HG03520 (cell line): Measurements from ENCODE around the gene SENP5.
"Not testable (repeated sequence)": the region's sequence is repeated elsewhere in the genome, so short reads cannot be mapped to it uniquely, and the experiment has no call there.

Source experiments
- ATAC-seq: cut with Tn5 transposase; IDR thresholded peaks from one replicate; pipeline ENCODE4 v1.9.1; 2021; ENCODE audit warnings: mild to moderate bottlenecking, moderate library complexity; ENCODE audit not compliant: unreplicated experiment

Gene SENP5

GRCh38 chr3:196942226-196942914 is 74.7 kb downstream of the SENP5 start, which contains the start of gene NCBP2:
Gene NCBP2, minus strand, starts transcription at chr3:196942528. Its CDS starts 25 bp downstream, at chr3:196942503.
- peak; percentile 93 for ATAC-seq

DNA sequence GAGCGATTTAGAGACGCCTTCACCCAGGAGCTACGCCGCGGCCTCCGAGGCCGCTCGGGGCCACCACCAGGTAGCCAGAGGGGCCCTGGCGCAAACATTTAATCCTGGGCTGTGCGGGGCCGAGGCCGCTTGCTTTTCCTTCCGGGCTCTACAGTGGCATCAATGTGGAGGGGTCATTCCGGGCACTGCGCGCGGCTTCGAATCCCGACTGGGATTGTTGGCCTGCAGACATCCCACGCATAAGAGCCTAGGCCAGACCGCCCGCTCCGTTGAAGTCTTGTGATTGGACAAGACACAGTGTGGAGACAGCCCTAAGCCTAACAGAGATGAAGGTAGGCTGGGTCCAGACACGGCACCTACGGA is 75.2 kb downstream of the SENP5 start:
- no peak for ATAC-seq

- not testable (repeated sequence) for ATAC-seq
Measured at GRCh38 chr3:196944037-196944790, 76.5 kb downstream of the SENP5 start.

DNA sequence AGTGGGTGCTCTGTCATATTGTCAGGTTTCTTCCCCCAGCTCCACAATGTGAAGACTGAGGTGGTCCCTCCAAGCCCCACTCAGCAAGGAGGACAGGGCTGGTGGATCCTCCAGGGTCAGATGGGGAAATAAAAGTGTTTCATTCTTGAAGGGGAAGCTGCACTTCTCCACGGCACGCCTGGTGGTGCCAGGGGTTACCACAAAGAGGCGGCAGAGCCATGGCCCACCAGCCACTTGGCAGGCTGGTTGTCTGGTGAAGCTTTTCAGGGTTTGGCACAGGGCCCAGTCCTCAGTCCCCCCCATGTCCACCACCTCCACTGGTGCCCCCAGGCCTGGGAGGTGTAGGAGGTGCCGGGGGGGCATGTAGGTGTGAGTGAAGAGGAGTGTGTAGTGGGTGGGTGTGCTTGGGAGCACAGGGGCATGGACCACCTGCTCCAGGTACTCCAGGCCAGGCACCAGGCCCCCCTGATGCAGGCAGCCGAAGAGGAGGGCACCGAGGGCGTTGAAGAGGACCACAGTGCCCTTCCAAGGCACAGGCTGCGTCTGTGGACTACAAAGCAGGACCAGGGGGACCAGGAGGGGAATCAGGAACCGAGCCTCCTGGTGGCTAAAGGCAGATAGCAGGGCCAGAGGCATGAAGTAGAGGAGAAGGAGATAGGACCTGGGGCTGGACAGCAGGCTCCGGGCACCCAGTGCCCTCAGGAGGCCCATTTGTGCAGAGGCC is 79.6 kb downstream of the SENP5 start:
- no peak for ATAC-seq

DNA sequence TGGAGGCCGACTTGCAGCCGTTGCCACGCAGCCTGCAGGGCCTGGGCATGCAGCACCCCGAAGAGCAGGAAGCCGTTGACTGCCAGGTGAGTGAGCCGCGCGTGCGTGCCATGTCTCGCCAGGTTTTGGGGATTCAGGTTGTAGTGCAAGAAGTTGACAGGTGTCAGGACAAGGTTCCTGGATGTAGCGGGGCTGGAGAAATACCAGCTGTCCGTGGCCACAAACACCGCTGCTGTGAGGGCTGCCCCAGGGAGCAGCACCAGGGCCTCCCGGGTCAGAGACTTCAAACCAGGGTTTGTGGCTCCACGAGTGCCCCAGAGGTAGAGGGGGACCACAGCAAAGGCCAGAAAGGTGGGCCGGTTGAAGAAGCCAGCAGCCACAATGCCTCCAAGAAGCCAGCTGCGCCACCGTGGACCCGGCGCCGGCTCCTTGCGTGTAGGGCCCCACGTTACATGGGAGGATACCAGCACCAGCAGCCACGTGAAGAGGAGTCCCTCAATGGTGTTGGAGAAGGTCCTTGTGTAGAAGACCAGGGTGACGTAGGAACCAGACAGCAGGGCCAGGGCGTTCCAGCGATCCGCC is 80.2 kb downstream of the SENP5 start:
- no peak for ATAC-seq

DNA sequence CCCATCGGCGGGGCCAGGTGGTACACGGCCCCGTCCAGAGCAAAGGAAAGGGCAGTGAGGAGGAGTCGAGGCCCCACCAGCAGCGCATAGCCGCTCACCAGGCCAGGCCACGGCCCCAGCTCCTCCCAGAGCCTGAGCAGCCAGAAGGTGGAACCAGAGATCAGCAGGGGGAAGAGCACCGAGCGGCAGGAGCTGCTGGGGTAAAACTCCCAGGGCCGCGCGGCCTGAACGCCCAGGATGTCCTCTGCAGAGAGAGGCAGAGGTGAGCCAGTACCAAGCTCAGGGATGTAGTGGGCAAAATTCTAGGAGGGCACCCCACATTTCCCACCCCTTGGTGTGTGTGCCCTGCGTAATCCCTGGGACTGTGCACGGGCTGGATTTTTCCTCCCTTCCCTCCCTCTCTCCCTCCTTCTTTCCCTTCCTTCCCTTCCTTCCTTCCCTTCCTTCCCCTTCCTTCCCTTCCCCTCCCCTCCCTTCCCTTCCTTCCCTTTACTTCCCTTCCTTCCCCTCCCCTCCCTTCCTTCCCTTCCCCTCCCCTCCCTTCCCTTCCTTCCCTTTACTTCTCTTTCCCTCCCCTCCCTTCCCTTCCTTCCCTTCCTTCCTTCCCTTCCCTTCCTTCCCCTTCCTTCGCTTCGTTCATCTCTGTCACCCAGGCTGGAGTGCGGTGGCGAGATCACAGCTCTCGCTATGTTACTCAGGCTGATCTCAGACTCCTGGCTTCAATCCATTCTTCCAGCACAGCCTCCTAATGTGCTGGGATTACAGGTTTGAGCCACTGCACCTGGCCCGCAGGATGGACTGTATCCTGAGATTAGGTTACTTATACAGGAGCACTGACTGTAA is 80.9 kb downstream of the SENP5 start:
- ATAC-seq, result no peak

- no peak for ATAC-seq
Measured at GRCh38 chr3:196949285-196949619, 81.5 kb downstream of the SENP5 start.

DNA sequence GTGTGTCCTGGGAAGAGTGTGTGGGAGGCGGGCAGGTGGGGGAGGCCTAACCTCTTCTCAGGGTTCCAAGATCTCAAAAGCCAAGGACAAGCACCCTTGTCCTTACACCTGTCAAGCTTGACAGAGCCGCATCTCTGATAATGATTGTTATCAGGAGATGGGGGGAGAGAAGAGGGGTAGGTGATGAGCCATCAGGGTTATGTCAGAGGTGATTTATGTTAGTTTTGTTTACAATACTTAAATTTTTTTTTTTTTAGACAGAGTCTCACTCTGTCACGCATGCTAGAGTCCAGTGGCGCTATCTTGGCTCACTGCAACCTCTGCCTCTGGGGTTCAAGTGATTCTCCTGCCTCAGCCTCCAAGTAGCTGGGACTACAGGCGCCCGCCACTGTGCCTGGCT is 82.0 kb downstream of the SENP5 start:
- ATAC-seq, result no peak

- ATAC-seq, result no peak
Measured at GRCh38 chr3:196951371-196951770, 83.7 kb downstream of the SENP5 start.

DNA sequence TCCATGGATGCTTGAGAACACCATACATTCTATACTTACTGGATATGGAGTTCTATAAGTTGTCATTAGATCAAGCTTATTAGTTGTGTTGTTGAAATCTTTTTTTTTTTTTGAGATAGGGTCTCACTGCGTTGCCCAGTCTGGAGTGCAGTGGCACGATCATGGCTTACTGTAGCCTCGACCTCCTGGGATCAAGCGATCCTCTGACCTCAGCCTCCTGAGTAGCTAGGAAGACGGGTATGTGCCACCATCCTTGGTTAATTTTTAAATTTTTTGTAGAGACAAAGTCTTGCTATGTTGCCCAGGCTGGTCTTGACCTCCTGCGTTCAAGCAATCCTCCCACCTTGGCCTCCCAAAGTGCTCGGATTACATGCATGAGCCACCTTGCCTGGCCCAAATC is 87.1 kb downstream of the SENP5 start:
- no peak for ATAC-seq

- no peak for ATAC-seq
Measured at GRCh38 chr3:196962108-196962929, 94.6 kb downstream of the SENP5 start.

GRCh38 chr3:196962930-196963630 is 95.4 kb downstream of the SENP5 start:
- ATAC-seq, result no peak

DNA sequence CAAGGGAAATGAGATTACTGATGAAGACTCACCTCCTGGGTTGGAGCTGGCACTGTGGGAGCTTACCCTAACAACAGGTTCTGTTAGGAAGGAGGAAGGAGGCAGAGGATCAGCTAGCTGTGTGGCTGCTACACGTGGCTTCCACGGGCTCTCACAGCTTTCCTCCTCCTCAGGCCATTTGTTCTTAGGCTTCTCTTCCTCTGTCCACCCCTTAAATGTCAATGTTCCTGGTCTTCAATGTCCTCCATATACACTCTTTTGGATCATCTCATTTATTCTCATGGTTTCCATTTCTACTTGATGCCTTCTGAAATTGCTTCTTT is 95.9 kb downstream of the SENP5 start:
- no peak for ATAC-seq

DNA sequence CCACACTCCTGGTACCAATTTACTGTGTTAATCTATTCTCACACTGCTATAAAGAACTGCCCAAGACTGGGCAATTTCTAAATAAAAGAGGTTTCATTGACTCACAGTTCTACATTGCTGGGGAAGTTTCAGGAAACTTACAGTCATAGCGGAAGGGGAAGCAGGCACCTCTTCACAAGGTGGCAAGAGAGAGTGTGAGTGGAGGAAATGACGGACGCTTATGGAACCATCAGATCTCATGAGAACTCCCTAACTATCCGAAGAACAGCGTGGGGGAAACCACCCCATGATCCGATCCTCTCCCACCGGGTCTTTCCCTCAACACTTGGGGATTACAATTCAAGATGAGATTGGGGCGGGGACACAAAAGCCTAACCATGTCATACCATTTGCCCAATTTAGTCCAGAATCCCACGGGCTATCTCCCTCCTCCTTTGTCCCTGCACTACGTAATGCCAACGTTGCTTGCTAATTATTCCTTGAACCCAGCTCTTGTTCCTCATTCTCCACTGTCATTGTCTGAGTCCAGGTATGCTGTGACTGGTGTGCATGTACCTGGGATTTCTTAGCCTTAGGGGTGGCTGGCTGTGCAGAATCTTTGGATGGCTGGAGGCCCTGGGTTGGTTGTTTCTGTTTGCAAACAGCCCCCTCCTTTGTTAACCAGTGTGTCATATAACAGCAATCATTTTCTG is 97.5 kb downstream of the SENP5 start:
- no peak for ATAC-seq

GRCh38 chr3:196965804-196966173 is 98.1 kb downstream of the SENP5 start:
- no peak for ATAC-seq

DNA sequence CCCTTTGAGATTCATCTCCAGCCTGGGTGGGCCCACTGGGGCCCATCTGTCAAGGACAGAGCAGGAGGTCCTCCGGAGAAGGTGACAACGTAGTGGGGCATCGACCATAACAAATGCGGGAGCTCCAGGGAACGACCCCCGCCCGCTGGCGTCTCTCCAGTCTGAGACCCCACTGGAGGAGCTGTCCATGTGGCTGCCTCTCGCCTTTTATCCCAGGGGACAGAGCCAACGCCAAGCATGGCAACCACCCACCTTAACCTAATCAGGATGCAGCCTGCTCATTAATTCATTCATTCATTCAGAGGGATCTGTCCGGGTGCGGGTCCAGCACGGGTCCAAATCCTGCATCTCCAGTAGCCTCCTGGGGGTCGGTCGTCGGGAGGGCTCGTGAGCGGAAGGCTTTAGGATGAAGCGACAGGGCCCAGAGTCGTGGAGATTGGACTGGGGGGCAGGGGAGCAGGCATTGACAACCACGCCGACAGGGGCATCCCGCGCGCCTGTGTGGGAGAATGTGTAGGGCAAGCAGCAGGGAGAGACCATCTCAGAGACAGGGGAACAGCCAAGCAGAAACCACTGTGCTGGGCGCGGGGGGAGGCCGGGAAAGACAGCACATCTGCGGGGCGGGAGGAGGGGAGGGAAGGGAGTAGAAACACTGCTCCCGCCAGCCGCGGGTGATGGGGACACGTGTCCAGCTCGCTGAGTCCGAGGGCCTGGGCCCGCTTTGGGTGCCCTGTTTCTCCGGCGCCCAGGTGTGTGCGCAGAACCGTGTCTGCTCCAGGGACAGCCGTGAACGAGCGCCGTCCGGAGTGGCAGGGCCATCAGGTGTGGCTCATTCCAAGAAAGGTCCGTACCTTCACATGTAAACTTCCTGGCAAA is 99.0 kb downstream of the SENP5 start:
- ATAC-seq, result no peak

DNA sequence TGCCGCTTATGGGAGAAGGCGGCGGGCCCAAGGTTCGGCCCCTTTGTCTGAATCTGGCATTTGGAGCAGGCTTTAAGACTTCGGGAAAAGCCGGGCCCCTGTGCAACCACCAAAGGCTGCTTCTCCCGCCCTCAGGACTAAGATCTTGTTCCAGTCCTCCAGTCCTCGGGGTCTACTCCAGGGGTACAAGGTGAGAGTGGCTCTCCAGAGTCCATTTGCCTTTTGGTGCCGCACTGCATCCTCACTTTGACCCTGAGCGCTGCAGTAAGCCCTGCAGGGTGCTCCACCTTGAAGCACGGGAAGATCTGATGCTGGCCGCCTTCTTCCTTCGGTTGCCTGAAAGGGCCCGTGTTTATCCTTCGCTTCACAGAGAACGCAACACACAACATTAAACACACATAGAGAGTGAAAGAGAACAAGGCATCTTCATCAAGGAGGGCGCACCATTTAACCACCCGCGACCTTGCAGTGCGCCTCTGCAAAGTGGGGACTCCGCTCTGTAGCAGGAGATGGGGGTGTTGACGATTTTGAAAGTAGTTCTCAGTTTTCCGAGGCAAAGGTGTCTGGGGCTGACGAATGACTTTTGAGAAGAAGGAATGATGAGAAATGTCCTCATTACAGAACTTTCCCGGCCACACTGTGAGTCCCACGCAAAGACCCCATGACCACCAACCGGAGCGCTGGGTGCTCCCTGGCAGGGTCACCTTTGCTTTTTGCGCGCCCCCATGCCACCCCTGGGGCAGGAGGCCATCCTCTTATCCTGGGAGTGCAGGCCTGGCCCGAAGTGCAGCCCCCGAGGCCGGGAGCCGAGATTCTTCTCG is 99.9 kb downstream of the SENP5 start:
- no peak for ATAC-seq
